Adipose tissue (tissue), 3 donors: ENCODE measurements around the gene FAM43A. TPM values are rescaled to one million over a fixed set of nuclear protein-coding genes. Genes with fewer than 3 reads are reported as not detected.

ENCODE experiments used
- H3K27ac ChIP-seq: one replicate; pipeline ENCODE4 v1.5.1; 2013; ENCODE audit warnings: low read depth, low read length
- WGBS, 3 donors: extraction: QIAGEN DNeasy Blood & Tissue Kit; methylation state at CpG; one replicate each; pipeline ENCODE4 v1.1.7; 2013; 5-methylcytosine and 5-hydroxymethylcytosine counted together
- polyA plus RNA-seq, 3 donors: library from polyadenylated mRNA; stranded (reverse); fragments of 200-250 nt; gene quantifications; one replicate each; pipeline ENCODE4 v1.2.3, GENCODE V29; 2013
- donor health status: healthy with polysubstance abuse.
- donor health status: Bipolar disorder and iron deficiency.
- donor health status: healthy.

The FAM43A gene
- polyA plus RNA-seq, 3 donors, result 3.9 to 34.5 (median 21.4) TPM

- H3K27ac ChIP-seq, result no peak overlapping the region
- 29 to 39% (median 38%) methylated on average over 5 of the region's 5 CpGs for WGBS, 3 donors
Measured at GRCh38 chr3:194672876-194673275, 12.8 kb upstream of the FAM43A start.

DNA sequence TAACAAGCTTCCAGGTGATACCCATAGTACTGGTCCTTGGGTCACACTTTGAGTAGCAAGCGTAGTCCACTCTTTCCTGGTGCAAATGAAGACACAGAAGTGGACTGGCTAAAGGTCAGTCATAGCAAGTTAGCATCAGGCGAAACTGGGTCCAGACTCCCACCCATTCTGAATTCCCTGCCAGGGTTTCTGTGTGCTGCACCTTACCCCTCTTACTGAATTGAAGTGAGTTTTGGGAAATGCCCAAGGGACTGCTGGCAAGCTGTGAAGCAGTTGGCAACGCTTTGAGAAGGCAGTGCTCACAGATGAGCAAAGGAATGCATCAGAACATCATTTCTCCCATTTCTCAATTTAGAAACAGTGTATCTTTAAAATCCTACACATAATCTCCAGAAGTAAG is 11.9 kb upstream of the FAM43A start:
- 77 to 80% (median 77%) methylated on average over 3 of the region's 3 CpGs for WGBS, 3 donors

DNA sequence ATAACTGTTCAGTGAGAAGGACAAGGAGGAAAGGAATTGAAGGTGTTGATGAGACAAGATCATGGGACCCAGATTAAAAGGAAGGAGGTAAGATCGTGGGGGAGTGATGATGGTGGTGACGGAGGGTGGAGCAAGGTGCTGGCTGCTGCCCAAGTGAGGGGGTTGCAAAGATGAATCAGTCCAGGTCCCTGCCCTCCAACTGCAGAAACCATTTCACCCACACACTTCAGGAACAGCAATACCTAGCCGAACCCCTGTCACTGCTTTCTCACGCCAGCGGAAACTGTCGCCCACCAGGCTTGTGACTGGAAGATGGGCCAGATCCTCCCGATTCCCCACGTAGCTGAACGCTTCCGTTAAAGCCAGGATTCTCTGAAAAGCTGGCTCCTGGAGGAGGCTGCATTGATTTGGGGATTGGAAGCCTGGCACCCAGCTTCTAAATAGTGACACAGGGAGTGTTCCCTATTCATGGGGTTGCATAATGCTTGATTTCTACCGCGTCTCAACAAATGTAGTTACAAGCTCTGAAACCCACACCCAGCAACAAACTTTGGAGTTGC is 10.5 kb upstream of the FAM43A start:
- WGBS, 3 donors, result 39 to 46% (median 45%) methylated on average over 12 of the region's 12 CpGs
- no peak overlapping the region for H3K27ac ChIP-seq

More for the DNA sequence above, 11.9 kb upstream of the FAM43A start:
- H3K27ac ChIP-seq, result no peak overlapping the region

GRCh38 chr3:194675680-194676079 is 10.0 kb upstream of the FAM43A start:
- WGBS, 3 donors, result 42 to 61% (median 45%) methylated on average over 4 of the region's 4 CpGs
- H3K27ac ChIP-seq, result no peak overlapping the region

DNA sequence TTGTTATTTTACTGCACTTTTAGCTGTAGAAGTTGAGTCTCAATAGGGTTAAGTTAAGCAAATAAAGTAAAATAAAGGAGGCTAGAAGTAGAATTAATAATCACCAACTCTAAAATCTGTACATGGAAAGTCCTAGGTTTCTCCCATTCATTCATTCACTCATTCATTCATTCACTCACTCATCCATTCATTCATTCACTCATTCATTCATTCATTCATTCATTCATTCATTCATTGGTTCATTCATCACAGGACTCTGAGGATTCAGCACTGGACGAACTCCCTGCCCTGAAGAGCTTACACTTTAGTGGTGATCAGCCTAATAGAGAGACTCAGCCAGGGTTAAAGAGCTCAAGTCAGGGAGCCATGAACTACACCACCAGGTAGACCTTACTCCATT is 9.2 kb upstream of the FAM43A start:
- no peak overlapping the region for H3K27ac ChIP-seq
- 67 to 87% (median 81%) methylated on average over 1 of the region's 1 CpG for WGBS, 3 donors

DNA sequence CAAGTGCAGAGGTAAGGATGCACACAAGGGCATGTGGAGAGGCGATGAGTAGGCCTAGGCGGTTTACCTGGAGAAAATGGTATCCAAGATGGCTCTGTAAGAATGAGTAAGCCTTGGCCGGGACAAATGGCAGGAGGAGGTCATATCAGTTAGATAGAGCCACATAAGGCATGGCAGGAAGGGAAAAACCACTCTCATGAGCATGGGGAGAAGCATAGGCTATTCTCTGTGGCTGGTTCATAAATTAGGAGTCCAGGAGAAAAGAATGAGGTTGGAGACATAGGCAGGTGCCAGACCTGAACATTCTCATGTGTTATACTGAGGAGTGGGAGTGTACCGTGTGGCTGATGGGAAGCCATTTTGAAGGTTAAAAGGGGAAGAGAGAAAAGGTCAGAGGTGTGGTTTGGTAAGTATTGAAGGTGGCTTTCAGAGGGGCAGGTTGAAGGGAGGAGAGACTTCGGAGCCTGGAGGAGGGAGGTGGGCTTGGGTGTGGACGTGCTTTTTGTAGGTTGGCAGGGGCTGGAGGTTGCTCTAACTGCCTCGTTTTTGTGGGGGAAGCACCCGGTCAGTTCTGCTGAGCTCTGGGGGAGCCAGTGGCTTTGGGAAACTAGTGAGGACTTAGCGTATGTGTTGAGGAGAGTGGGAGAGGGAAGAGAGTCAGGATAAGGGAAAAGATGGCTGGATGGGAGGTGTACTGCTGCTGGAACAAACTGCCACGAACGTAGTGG is 4.6 kb upstream of the FAM43A start:
- 75 to 84% (median 80%) methylated on average over 11 of the region's 11 CpGs for WGBS, 3 donors
- H3K27ac ChIP-seq, result no peak overlapping the region

DNA sequence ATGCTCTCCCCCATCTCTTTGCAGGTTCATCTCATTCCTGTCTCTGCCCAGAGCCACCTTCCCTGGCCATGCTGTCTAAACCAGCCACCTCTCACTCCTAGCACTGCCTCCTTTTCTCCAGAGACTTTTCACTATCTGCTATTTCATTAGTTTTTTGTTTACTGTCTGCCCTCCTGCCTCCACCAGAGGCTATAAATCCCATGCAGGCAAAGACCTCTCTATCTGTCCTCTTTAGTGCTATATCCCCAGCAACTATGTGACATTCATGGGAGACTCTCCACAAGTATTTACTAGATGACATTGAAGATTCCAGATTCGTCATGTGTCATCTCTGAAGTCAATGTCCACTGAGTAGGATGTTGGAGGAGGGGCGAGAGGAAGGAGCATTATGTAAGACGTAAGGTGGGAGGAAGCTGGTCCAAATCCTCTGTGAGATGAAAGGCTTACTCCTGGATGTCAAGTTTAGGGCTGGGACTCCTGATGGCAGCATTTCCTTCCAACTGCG is 3.4 kb upstream of the FAM43A start:
- 31 to 33% (median 32%) methylated on average over 4 of the region's 4 CpGs for WGBS, 3 donors
- H3K27ac ChIP-seq, result no peak overlapping the region

- H3K27ac ChIP-seq, result no peak overlapping the region
- whole genome bisulfite sequencing, 3 donors, result 35 to 41% (median 41%) methylated on average over 14 of the region's 14 CpGs
Measured at GRCh38 chr3:194682694-194683310, 2.9 kb upstream of the FAM43A start.

- 75 to 90% (median 86%) methylated on average over 2 of the region's 2 CpGs for WGBS, 3 donors
- no peak overlapping the region for H3K27ac ChIP-seq
Measured at GRCh38 chr3:194683380-194683779, 2.3 kb upstream of the FAM43A start.

GRCh38 chr3:194685065-194685717 is 492 bp upstream of the FAM43A start:
- no peak overlapping the region for H3K27ac ChIP-seq
- 45 to 62% (median 58%) methylated on average over 13 of the region's 13 CpGs for WGBS, 3 donors

GRCh38 chr3:194686414-194686815 is 732 bp downstream of the FAM43A start:
- 0 to 2% (median 1%) methylated on average over 16 to 29 of the region's 29 CpGs for WGBS, 3 donors
- no peak overlapping the region for H3K27ac ChIP-seq

DNA sequence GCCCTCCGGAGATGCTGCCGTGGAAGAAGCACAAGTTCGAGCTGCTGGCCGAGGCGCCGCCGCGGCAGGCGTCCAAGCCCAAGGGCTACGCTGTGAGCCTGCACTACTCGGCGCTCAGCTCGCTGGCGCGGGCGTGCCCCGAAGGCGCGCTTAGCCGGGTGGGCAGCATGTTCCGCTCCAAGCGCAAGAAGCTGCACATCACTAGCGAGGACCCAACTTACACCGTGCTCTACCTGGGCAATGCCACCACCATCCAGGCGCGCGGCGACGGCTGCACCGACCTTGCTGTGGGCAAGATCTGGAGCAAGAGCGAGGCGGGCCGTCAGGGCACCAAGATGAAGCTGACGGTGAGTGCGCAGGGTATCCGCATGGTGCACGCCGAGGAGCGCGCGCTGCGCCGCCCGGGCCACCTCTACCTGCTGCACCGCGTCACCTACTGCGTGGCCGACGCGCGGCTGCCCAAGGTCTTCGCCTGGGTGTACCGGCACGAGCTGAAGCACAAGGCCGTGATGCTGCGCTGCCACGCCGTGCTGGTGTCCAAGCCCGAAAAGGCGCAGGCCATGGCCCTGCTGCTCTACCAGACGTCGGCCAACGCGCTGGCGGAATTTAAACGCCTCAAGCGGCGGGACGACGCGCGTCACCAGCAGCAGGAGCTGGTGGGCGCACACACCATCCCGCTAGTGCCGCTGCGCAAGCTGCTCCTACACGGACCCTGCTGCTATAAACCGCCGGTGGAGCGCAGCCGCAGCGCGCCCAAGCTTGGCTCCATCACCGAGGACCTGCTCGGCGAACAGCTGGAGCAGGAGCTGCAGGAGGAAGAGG is 1.3 kb downstream of the FAM43A start:
- WGBS, 3 donors, result 3 to 11% (median 5%) methylated on average over 77 to 86 of the region's 86 CpGs

GRCh38 chr3:194687638-194688199 is 2.0 kb downstream of the FAM43A start:
- H3K27ac ChIP-seq, result no peak overlapping the region
- 2 to 5% (median 3%) methylated on average over 48 to 57 of the region's 57 CpGs for WGBS, 3 donors

More for the DNA sequence above, 1.3 kb downstream of the FAM43A start:
- no peak overlapping the region for H3K27ac ChIP-seq

DNA sequence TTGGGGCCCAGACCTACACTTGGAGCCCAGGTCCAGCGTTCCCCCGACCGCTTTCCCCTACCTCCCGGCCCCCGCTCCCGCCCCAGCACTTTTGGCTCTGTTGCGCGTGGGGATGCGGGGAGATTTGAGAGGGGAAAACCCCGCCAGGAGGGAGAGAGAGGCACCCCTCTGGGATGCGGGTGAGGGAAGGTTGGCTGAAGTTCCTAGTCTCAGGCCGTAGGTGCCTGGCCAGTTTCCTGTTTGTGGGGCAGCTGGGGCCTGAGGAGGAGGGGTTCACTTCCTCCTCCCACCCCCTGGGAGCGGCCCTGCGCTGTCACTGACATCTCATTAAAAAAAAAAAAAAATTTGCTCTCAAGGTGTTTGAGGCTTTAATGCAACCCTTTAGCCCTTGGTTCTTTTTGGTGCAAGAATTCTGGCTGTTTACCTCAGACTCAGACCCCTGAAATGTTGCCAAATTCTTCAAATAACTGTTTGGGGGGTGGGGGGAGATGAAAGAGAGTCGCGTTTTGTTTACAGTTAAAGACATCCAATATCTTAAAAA is 2.6 kb downstream of the FAM43A start:
- H3K27ac ChIP-seq, result no peak overlapping the region
- 9 to 34% (median 11%) methylated on average over 16 of the region's 16 CpGs for WGBS, 3 donors

DNA sequence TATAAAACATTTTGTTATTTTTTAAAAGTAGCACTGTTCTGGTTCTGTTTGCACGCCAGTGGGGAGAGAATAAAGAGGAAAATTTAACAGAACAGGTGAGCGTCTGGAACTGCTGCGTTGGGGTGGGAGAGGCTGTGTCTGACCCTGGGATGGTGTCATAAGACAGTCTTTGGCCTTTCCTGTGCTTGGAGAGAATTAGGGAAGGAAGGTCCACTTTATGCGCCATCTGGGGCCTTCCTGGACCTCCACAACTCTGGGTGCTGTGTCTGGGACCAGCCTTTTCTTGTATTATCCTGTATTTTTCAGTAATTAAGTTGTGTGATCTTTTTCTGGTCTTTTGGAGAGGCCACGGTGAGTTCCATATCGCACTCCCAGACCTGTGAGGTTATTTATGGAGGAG is 3.3 kb downstream of the FAM43A start:
- no peak overlapping the region for H3K27ac ChIP-seq
- 54 to 70% (median 55%) methylated on average over 6 of the region's 6 CpGs for WGBS, 3 donors

DNA sequence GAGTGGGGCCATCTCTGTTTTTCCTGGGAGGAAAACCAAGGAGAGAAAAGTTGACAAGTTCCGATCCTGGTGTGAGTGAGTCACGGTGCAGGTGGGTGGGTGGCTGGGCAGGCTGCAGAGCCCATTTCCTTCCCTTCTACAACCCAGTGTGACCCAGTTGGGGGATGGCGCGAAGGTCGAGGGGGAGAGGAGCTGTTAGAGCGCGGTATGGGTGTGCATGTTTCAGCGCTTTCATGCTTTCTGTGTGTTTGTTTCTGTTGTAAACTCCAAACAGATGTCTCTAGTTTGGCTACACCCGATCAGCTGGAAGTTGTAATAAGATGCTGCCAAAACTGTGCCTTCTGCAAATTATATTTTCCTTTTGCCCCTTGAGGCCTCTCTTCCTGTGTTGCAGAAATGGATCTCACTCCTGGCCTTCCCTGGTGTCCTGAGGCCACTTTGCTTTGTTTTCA is 3.8 kb downstream of the FAM43A start:
- WGBS, 3 donors, result 16 to 50% (median 17%) methylated on average over 9 of the region's 9 CpGs
- no peak overlapping the region for H3K27ac ChIP-seq

DNA sequence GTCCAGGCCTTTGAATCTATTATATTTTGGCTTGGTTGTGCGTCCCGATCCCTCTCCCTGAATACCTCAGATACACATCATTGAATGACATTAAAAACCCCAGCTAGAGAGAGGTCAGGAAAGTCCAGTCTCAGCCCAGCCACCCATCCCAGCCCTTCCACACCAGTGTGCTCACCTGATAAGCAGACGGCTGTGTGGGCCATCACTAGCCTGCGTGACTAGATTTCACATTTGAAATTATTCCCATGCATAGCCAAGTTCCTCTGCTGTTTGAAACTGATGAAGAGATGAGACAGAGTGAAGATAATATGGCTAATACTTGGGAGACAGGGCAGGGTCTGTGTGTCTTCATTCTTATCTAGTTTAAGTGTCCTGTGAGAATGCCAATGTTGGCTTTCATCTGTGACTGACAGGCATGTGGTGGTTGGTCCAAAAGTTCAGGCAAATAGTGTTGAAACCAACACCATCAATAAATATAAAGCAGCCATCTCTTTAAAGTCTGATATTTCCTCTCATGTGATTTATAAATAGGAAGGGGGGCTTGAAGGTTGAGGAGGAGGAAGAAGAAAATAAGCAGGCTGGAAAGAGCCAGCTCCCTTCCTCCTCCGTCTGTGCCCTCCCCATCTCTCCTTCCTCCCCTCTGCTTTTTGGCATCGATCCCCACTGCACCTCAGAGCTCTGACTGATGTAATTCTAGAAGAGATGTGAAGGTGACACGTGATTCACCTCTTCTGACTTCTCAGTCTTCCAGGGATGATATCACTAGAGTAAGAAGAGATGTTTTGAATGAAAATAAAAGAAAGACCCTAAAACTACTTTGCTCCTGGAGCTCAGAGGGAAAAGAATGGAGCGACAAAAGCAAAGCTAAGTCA is 5.1 kb downstream of the FAM43A start:
- H3K27ac ChIP-seq, result no peak overlapping the region

More for the DNA sequence above, 5.1 kb downstream of the FAM43A start:
- WGBS, 3 donors, result 63 to 73% (median 66%) methylated on average over 8 of the region's 8 CpGs
